SHP77 treated with DMSO at 0.1 percent for 48 hours (cell line): ENCODE results near the gene SNCAIP.
A peak's percentile ranks its signal among the peaks of the same experiment; 100 is the strongest.
"Not testable (repeated sequence)": the region's sequence is repeated elsewhere in the genome, so short reads cannot be mapped to it uniquely, and the experiment has no call there.

Experiments used
- DNase-seq: peaks from one replicate; lab custom pipeline; 2025; lab: John Stamatoyannopoulos, UW

SNCAIP gene

GRCh38 chr5:122358372-122358979 lies 46.4 kb downstream of the SNCAIP start:
- no peak for DNase-seq

DNA sequence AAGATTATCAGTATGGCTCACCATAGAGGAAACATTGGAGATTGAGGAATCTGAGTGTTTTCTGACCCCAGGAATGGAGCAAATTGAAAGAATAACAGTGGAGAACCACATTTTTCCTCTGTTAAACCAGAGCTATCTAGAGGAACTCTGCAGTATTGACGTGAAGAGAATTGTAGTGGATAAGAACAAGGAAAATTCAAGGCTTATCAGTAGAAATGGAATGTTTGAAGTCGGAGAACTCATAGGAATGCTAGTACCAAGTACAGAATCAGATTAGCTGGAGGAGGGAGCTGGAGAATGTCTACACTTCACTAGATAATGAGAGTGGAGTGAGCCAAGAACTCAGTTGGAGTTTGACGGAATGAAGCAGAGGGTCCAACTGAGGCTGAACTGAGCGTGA lies 50.3 kb downstream of the SNCAIP start:
- no peak for DNase-seq

- DNase-seq, result no peak
Measured at GRCh38 chr5:122363623-122364022, 51.6 kb downstream of the SNCAIP start.

GRCh38 chr5:122366501-122366900 lies 54.5 kb downstream of the SNCAIP start:
- no peak for DNase-seq

DNA sequence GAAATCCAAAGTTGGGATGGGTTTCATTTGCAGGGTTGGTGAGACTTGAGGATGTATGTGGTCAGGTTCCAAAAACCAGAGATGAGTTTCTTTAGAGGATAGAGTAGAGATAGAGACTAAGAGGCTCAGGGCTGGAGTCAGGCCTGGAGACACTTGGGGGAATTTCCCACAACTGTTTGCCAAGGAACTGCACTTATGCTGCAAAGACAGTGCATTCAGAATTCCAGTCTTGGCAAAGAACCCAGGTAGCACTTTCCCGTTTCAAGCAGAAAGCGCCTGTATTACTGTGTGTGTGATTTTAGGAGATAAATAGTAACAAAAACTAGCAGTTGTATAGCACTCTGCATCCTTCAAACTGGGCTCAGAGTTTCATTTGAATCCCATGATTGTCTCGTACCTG lies 55.4 kb downstream of the SNCAIP start:
- no peak for DNase-seq

GRCh38 chr5:122368510-122369251 lies 56.6 kb downstream of the SNCAIP start:
- no peak for DNase-seq

- no peak for DNase-seq
Measured at GRCh38 chr5:122369253-122369815, 57.3 kb downstream of the SNCAIP start.

DNA sequence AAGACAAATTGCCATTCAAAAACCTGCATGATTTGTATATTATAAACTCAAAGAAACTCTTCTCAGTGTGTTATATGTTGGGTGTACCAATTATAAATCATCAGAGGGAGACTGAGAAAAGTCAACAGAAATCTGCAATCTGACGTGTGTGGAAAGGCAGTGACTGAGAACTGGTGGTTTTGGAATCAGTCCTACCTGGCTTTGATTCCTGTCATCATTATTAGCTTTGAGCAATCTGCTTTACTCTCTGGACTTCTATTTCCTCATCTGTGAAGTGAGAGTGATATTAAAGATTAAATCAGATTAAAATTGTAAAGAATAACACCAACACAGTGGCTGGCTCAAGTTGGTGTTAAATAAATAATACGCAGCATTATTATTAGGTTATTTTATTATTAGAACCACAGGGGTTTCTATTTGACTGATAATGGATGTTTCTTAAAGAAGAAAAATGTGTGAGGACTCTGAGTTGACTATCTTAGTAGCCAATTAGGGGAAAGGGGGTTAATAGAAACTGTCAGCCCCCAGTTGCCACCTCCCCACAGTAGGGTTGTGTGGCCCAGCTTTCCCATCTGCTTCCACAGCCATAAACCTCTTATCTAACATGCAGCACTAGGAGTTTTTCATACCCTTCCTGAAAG lies 59.6 kb downstream of the SNCAIP start:
- DNase-seq, result no peak

- no peak for DNase-seq
Measured at GRCh38 chr5:122374110-122374509, 62.1 kb downstream of the SNCAIP start.

DNA sequence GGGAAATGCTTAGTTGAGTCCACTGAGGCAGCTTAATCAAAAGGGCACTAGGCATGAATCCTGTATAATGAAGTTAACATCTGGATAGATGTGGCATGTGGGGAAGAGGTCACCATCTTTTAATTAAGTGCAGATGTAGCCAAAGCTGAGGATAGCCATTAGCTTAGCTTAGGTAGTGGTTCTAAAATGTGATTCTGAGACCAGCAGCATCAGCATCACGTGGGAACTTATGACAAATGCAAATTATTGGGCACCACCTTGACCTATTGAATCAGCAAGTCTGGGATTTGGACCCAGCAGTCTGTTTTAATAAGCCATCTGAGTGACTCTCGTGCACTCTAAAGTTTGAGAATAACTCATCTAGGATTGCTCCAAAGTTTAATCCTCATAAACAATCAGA lies 63.8 kb downstream of the SNCAIP start:
- no peak for DNase-seq

DNA sequence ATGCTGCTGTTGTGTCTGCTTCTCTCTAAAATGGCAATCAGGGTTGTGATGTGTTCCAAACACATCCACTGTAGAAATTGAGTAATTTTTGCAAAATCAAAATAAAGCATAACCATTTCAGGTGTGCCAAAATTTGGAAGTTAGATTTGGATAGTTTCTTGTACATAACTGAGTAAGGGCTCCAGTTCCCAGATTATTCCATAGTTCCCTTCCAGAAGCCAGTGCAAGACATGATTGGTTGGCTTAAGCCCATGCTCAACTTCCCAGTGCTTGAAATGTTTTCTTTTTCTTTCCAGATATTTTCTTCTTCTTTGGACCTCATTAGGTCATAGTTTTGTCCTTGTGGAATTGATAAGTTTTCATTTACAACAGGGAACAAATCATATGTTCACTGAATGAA lies 64.2 kb downstream of the SNCAIP start:
- no peak for DNase-seq

DNA sequence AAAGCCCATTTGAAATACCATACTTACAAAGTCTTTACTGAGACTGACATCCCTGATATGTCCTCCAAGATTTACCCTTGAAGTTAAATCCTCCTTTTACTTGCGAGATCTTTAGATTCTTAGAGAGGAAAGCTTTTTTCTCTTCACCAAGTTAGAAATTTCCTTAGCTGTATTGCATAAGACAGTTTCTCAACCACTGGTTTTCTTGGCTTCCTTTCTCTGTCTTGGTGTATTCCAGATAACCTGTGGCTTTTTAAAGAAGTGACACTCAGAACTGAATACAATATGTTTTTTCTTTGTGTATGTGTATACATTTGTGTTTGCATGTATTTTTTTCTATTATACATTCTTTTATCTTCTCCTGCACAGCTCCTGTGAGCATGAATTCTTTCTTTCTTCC lies 65.0 kb downstream of the SNCAIP start:
- DNase-seq, result no peak

GRCh38 chr5:122382938-122383337 lies 70.9 kb downstream of the SNCAIP start:
- not testable (repeated sequence) for DNase-seq

- no peak for DNase-seq
Measured at GRCh38 chr5:122384739-122385235, 72.8 kb downstream of the SNCAIP start.

DNA sequence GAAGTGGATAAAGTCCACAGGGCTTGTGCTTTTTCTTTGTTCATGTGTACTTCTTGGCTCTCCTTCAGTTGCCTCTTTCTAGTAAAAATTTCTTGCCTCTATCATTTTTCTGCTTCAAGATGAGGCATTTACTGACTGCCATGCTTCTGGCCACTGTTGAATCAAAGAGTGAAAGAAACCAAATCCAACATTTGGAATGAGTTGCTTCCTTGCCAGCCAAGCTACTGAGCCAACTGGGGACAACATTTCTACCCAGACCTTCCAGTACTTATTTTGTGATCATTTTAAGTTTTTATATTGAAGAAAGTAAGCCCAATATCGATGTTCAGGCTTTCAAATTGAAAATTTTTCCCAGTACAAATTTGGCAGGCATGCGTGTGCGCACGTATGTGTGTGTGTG lies 73.2 kb downstream of the SNCAIP start:
- DNase-seq, result no peak

- no peak for DNase-seq
Measured at GRCh38 chr5:122385808-122386207, 73.8 kb downstream of the SNCAIP start.

DNA sequence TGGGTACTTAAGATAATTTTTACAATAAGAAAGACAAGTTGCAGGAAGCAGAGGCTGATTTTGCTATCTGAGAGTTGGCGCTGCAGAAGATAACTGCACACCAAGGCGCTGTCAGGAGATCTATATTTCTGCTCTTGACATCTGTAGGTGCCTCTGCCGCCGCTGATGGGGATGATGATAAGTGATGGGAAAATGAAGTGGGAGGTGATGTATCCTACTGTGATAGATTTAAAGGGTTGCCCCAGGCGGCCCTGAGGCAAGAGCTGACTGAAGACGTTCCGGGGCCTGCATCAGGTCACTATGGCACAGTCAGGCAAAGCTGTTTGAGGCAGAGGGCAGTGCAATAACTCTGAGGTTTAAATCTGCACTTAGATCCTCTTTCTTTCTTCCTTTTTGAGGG lies 78.1 kb downstream of the SNCAIP start:
- no peak for DNase-seq

GRCh38 chr5:122390694-122391093 lies 78.7 kb downstream of the SNCAIP start:
- DNase-seq, result no peak

DNA sequence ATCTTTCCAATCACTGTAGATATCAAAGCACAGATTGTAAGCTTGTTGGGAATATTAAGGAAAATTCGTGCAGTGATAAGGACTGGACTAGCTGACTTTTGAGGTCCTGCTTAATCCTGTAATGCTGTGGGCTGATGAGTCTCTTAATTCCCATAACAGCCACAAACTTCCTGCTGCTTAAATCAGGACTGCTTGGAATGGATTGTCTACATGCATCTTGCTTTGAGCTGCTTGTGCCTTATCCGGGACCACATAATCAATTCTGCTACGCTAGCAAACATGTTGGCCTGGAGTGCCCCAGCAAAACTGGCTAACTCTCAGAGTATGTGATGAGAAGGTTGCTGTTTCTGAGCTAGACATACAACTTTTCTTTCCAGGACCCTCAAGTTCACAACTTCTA lies 79.6 kb downstream of the SNCAIP start:
- DNase-seq, result no peak

DNA sequence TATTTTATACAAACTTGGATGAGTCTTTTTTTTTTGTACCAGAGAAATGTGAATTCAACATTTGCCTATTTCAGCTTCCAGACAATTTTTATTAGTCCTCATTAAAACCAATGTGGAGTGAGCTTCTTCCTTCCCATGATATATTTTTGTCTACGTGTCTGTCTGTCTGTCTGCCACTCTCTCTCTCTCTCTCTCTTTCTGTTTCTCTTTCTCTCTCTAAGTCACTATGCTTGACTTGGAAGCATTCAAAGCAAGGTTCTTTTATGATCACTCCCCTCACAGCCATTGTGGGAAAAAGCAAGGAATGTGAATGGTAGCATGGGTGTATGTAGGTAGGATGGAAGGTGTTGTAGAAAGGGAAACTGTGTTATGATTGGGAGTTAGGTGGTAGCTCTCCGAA lies 80.2 kb downstream of the SNCAIP start:
- DNase-seq, result no peak

DNA sequence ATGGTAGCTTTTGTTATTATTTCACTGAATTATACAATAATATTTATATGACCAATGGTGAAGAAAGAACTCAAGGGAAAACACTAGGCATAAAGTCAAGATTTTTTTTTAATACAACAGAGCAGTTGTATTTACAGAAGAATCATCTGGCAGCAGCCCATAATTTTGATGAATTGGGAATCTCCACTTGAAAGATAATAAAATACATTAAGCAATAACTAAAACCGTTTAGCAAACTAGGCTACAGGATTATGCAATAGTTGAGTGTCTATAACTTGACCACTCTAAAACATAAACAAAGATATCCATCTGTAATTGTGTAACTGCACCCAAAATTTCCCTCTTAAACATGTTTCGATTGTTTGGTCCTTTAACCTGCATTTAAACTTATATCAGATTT lies 80.8 kb downstream of the SNCAIP start:
- DNase-seq, result peak; percentile 21

DNA sequence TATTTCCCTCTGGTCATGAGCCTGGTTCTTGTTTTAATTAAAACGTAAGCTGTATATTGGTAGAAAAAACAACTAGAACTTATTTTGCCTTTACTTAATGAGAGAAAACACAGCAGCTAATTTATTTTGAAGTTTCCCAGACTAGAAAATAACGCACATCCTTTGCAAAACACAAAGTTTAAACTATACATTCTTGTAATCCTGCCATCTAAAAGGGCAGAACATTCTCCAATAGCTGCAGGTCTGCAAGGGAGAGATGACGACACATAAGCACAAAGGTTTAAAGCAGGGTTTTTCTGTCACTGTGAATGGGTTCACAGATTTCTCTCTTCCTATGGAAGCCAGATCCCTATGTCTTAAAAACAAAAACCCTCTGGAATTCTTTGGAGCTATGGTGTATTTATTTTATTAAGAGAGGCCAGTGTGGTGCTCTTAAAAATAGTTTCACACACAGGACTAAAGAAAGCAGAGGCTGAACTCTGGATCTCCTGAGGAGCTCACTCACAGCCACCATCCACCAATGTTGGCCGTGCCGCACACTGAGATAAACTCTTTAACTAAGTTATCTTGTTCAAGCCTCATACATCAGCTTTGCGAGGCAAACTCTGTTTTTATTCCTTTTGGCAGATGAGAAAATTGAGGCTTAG lies 82.4 kb downstream of the SNCAIP start:
- no peak for DNase-seq
